Measurements from ENCODE around the gene PACRG. TPM values are rescaled to one million over a fixed set of nuclear protein-coding genes. Genes with fewer than 3 reads are reported as not detected.

The PACRG gene
- total and polyA plus RNA-seq, 2 of the 8 experiments (the other 6 are each of a cell fraction or from before 2014, with no cell fraction given), result 0.44 to 0.54 TPM

DNA sequence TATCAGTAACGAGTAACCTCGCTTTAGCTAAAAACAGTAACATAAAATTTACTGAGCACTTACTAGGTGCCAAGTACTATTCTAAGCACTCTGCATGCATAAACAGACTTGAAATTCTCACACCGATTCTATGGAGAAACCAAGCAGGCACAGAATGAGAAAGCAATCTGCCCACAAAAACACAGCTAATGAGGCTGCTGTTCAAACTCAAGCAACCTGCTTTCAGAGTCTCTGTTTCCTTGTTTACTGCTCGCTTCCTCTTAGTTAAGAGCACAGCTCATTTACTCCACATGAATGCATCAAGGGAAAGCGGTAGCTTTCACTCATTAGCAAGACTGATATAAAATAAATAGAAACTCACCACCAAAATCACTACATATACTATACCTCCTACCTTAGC lies 37.6 kb upstream of the PACRG start:
- Histone ChIP-seq H3K79me2 (ENCODE audit: control insufficient read depth in 1 of 2, insufficient read depth in 2 of 2, low read length in 2 of 2) (no peaks in the 10 kb centered on the region), H3K9me3 (ENCODE audit: insufficient read depth in 2 of 2, low read depth in 1 of 2, low read length in 1 of 2) (no peaks in the 10 kb centered on the region), H4K8ac (ENCODE audit: extremely low read depth, insufficient read depth, low read length) (no peak overlapping the region), H2BK5ac (ENCODE audit: low read depth, low read length) (no peak overlapping the region), H3K79me1 (ENCODE audit: low read depth, low read length) (no peaks in the 10 kb centered on the region), H3K4me1 (replicated peaks in 1 of 4; ENCODE audit: control insufficient read depth in 3 of 4, insufficient read depth in 4 of 4, low read length in 3 of 4) (no peaks in the 10 kb centered on the region), H3K9ac (replicated peaks in 1 of 4; ENCODE audit: extremely low read depth in 1 of 4, low read depth in 3 of 4, low read length in 3 of 4) (no peak overlapping the region), H3K14ac (ENCODE audit: insufficient read length) (no peak overlapping the region), H3K56ac (replicated peaks; ENCODE audit: insufficient read length, low read depth, low read length) (no peak overlapping the region), H3K4ac (replicated peaks; ENCODE audit: insufficient read length, low read depth, low read length) (no peak overlapping the region), H3K23me2 (ENCODE audit: low read depth, low read length) (no peaks in the 10 kb centered on the region), H2AK5ac (ENCODE audit: low read depth, low read length) (no peak overlapping the region), H4K5ac (ENCODE audit: insufficient read length, low read depth, low read length) (no peak overlapping the region), H2BK15ac (ENCODE audit: low read length) (no peak overlapping the region), H3K18ac (ENCODE audit: extremely low read depth, low read length) (no peak overlapping the region), H3K36me3 (ENCODE audit: control insufficient read depth in 2 of 4, insufficient read depth in 4 of 4, low read length in 3 of 4) (no peaks in the 10 kb centered on the region), H3K4me3 (ENCODE audit: extremely low read depth in 1 of 4, insufficient read depth in 2 of 4, low read depth in 3 of 4, low read length in 4 of 4) (no peak overlapping the region), H3K4me2 (ENCODE audit: insufficient read depth in 1 of 2, low read depth in 2 of 2, low read length in 2 of 2) (no peak overlapping the region), H4K20me1 (replicated peaks in 1 of 2; ENCODE audit: control insufficient read depth in 1 of 2, insufficient read depth in 2 of 2, low read length in 2 of 2) (no peaks in the 10 kb centered on the region), H2BK120ac (replicated peaks; ENCODE audit: low read depth, low read length) (no peak overlapping the region), H3K27me3 (replicated peaks in 1 of 4; ENCODE audit: control insufficient read depth in 3 of 4, extremely low read depth in 1 of 4, insufficient read depth in 3 of 4, low read length in 3 of 4) (no peaks in the 10 kb centered on the region), H3K23ac (ENCODE audit: insufficient read length) (no peak overlapping the region), H3K27ac (ENCODE audit: low read depth, low read length) (no peak overlapping the region), H2AFZ (ENCODE audit: low read length) (0 out of 2 replicates have a peak overlapping the region, but pooled peaks have one; percentile 34), H2BK12ac (ENCODE audit: low read depth, low read length) (no peak overlapping the region), H2BK20ac (ENCODE audit: low read length) (no peak overlapping the region), H4K91ac (replicated peaks; ENCODE audit: insufficient read length, low read length) (no peak overlapping the region)
- CTCF ChIA-PET (ENCODE audit: partially characterized antibody), result interaction anchor here (0.9 kb wide), 1 partner anchor 14 kb away, joined by 3 read pairs; no protein-coding TSS in a partner anchor
- DNase-seq (ENCODE audit: low read depth in 1 of 2, low spot score in 2 of 2) (no peak), FAIRE-seq (no peak)
- 68% methylated on average over 5 of the region's 5 CpGs; no CpG with 5 or more reads in 1 of the 2 experiments for WGBS, 2 experiments (ENCODE audit: extremely low coverage in 1 of 2, insufficient coverage in 1 of 2, insufficient read length in 1 of 2, insufficient replicate concordance in 2 of 2, low coverage in 1 of 2, low lambda C conversion rate in 2 of 2, missing lambda C conversion rate in 1 of 2)
- TF ChIP-seq CBX5 (IDR thresholded peaks at IDR 0.05; ENCODE audit: low read depth, low read length), result no peak
- no peak for TF ChIP-seq JUND (IDR thresholded peaks at IDR 0.05; ENCODE audit: low read length)
- TF ChIP-seq, protein P1, sequence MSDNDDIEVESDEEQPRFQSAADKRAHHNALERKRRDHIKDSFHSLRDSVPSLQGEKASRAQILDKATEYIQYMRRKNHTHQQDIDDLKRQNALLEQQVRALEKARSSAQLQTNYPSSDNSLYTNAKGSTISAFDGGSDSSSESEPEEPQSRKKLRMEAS (IDR thresholded peaks at IDR 0.05), result no peak
- TF ChIP-seq POU5F1 (IDR thresholded peaks at IDR 0.05; ENCODE audit: low read depth, low read length), result no peak
- no peak for TF ChIP-seq RAD21 (IDR thresholded peaks at IDR 0.05 in 1 of 2, conservative IDR thresholded peaks at IDR 0.05 in 1 of 2; ENCODE audit: low read depth in 2 of 2, low read length in 2 of 2)
- no peak for TF ChIP-seq SIX5 (IDR thresholded peaks at IDR 0.05; ENCODE audit: low read depth, low read length)
- TF ChIP-seq POLR2AphosphoS5 (IDR thresholded peaks at IDR 0.05; ENCODE audit: low read depth, low read length), result no peak
- TF ChIP-seq RFX5 (IDR thresholded peaks at IDR 0.05; ENCODE audit: borderline replicate concordance, low read depth, low read length), result no peak
- no peak for TF ChIP-seq BACH1 (IDR thresholded peaks at IDR 0.05; ENCODE audit: low read length)
- POLR2A ChIA-PET (ENCODE audit: partially characterized antibody), result no interaction called here
